PC-3 (cell line): ENCODE data around the gene HTR3D. TPM values are rescaled to one million over a fixed set of nuclear protein-coding genes. Genes with fewer than 3 reads are reported as not detected.

Experiments
- ATAC-seq: fragments of 200-7000 bp; cut with Tn5 transposase; 2 replicates; pipeline ENCODE4 v1.9.1; 2020; ENCODE audit warnings: mild to moderate bottlenecking, moderate library complexity
- BruUV-seq: library from RNA; stranded (reverse); fragments of 400-500 nt; replicated peaks from 2 replicates; lab custom pipeline; 2021; lab: Mats Ljungman, UMichigan
- CTCF ChIA-PET: fragments of 300-600 bp; sonication (Branson Sonifier 250); formaldehyde crosslinking; loops from one replicate; lab custom pipeline; 2022; ENCODE audit warnings: antibody characterized with exemption; lab: Charles Lee
- POLR2A ChIA-PET: fragments of 300-600 bp; sonication (Branson Sonifier 250); formaldehyde crosslinking; loops from one replicate; lab custom pipeline; 2022; ENCODE audit warnings: antibody characterized with exemption; ENCODE audit not compliant: unreplicated experiment; lab: Charles Lee
- DNase-seq: peaks from one replicate; pipeline ENCODE4 v3.0.0-alpha.2; 2015
- H2AFZ ChIP-seq: fragments of 300-600 bp; sonication (generic); 2 replicates; pipeline ENCODE4 v1.6.0; 2016; ENCODE audit warnings: antibody characterized with exemption, low read length
- H3F3A ChIP-seq: fragments of 300-600 bp; sonication (generic); one replicate; pipeline ENCODE4 v1.6.0; 2017; ENCODE audit warnings: antibody characterized with exemption, low read length, control low read depth, mild to moderate bottlenecking; ENCODE audit not compliant: unreplicated experiment
- H3K27ac ChIP-seq: fragments of 300-600 bp; sonication (generic); 2 replicates; pipeline ENCODE4 v1.5.1; 2016; ENCODE audit warnings: mild to moderate bottlenecking, low read length
- H3K27me3 ChIP-seq: fragments of 300-600 bp; sonication (generic); 2 replicates; pipeline ENCODE4 v1.6.1; 2016; ENCODE audit warnings: low read length, mixed read lengths
- H3K36me3 ChIP-seq: fragments of 300-600 bp; sonication (generic); 2 replicates; pipeline ENCODE4 v1.6.1; 2016; ENCODE audit warnings: low read depth, mixed run types, low read length, mixed read lengths
- H3K4me1 ChIP-seq: fragments of 300-600 bp; sonication (generic); 2 replicates; pipeline ENCODE4 v1.5.1; 2016; ENCODE audit warnings: low read length; ENCODE audit not compliant: insufficient read depth
- H3K4me2 ChIP-seq: fragments of 300-600 bp; sonication (generic); 2 replicates; pipeline ENCODE4 v1.6.0; 2016; ENCODE audit warnings: low read length
- H3K4me3 ChIP-seq: fragments of 300-600 bp; sonication (generic); 2 replicates; pipeline ENCODE4 v1.5.1; 2016; ENCODE audit warnings: mild to moderate bottlenecking, low read length, mixed read lengths
- H3K79me2 ChIP-seq: fragments of 300-600 bp; sonication (generic); 2 replicates; pipeline ENCODE4 v1.6.1; 2017; ENCODE audit warnings: low read length, mixed read lengths
- H3K9ac ChIP-seq: fragments of 300-600 bp; sonication (generic); 2 replicates; pipeline ENCODE4 v1.6.0; 2016; ENCODE audit warnings: mild to moderate bottlenecking, low read length
- H3K9me2 ChIP-seq: fragments of 300-600 bp; sonication (generic); replicated peaks from 2 replicates; pipeline ENCODE4 v1.6.1; 2016; ENCODE audit warnings: mixed run types, low read length, mixed read lengths
- H3K9me3 ChIP-seq: fragments of 300-600 bp; sonication (generic); 2 replicates; pipeline ENCODE4 v1.6.1; 2016; ENCODE audit warnings: low read length, mixed read lengths
- H4K20me1 ChIP-seq: fragments of 300-600 bp; sonication (generic); 2 replicates; pipeline ENCODE4 v1.6.1; 2016; ENCODE audit warnings: low read length, mixed read lengths
- EZH2 ChIP-seq: fragments of 300-600 bp; sonication (generic); IDR thresholded peaks from one replicate; pipeline ENCODE4 v1.6.1; 2017; ENCODE audit warnings: antibody characterized with exemption, mild to moderate bottlenecking, low read length; ENCODE audit not compliant: unreplicated experiment
- EZH2phosphoT487 ChIP-seq: fragments of 300-600 bp; sonication (generic); IDR thresholded peaks from 2 replicates; pipeline ENCODE4 v1.6.1; 2018; ENCODE audit warnings: mild to moderate bottlenecking, antibody characterized with exemption, low read length, borderline replicate concordance
- intact Hi-C: fragments of 100-400 bp; cut with micrococcal nuclease; formaldehyde crosslinking; loops from 2 replicates; pipeline ENCODE4 v1.9.0; 2023
- total RNA-seq: library from RNA; depleted of rRNA; stranded (reverse); fragments of >200 nt; gene quantifications from 2 replicates; pipeline ENCODE4 v1.2.3, GENCODE V29; 2014
- TF ChIP-seq, protein P1 (sequence below): fragments of 300-600 bp; sonication (generic); conservative IDR thresholded peaks from 2 replicates; pipeline ENCODE4 v1.5.1; 2017; ENCODE audit warnings: antibody characterized with exemption, low read depth, mild to moderate bottlenecking, low read length

Gene HTR3D
- total RNA-seq, 1 experiment from 2014 or later, result not detected

DNA sequence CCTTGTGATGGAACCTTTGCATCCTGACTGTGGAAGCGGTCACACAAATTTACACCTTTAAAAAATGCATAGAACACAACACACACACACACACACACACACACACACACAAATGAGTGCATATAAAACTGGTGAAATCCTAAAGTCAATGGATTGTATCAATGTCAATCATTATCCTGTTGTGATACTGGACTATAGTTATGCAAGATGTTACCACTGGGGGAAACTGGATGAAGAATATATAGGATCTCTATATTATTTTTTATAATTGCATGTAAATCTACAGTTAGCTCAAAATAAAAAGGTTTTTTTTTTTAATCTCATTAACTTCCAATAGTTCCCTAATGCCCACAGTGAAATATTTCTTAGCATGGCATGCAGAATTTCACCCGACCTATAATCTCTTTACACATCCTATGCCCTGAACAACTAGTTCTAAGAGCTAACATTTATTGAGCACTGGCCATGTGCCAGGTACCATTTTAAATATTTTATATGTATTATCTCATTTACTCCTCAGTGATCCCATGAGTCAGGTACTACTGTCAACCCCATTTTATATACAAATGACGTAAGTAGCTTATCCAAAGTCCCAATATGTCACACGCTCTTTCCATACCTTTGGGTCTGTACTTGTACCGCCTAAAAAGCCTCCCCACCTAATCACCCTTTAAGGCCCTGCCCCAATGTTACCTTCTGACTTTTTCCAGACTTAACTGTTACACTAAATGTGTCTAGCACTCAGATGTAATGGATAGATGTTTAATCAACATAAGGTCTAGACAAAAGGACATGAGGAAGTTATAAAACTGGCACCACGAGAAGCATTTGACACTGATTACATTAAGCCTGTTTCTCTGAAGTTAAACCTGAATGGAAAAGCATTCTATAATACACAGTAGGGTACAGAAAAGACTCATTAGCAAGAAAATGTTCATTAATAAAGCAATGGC is 19.3 kb upstream of the HTR3D start:
- no peak overlapping the region for H3K9ac ChIP-seq
- peaks cover 25% of the 10 kb centered on the region for H3K36me3 ChIP-seq
- intact Hi-C loops, result no loop called here
- H3K79me2 ChIP-seq, result peaks cover 33% of the 10 kb centered on the region
- H3K9me2 ChIP-seq, result no peaks in the 10 kb centered on the region
- H4K20me1 ChIP-seq, result no peaks in the 10 kb centered on the region
- ChIA-PET CTCF (no interaction called here), POLR2A (no interaction called here)
- no peak overlapping the region for H2AFZ ChIP-seq
- H3K4me1 ChIP-seq, result peaks cover 54% of the 10 kb centered on the region
- no peak overlapping the region for H3K4me3 ChIP-seq
- H3F3A ChIP-seq, result no peaks in the 10 kb centered on the region
- H3K9me3 ChIP-seq, result no peaks in the 10 kb centered on the region
- no peak for TF ChIP-seq EZH2phosphoT487
- TF ChIP-seq EZH2, result no peak
- TF ChIP-seq, protein P1, sequence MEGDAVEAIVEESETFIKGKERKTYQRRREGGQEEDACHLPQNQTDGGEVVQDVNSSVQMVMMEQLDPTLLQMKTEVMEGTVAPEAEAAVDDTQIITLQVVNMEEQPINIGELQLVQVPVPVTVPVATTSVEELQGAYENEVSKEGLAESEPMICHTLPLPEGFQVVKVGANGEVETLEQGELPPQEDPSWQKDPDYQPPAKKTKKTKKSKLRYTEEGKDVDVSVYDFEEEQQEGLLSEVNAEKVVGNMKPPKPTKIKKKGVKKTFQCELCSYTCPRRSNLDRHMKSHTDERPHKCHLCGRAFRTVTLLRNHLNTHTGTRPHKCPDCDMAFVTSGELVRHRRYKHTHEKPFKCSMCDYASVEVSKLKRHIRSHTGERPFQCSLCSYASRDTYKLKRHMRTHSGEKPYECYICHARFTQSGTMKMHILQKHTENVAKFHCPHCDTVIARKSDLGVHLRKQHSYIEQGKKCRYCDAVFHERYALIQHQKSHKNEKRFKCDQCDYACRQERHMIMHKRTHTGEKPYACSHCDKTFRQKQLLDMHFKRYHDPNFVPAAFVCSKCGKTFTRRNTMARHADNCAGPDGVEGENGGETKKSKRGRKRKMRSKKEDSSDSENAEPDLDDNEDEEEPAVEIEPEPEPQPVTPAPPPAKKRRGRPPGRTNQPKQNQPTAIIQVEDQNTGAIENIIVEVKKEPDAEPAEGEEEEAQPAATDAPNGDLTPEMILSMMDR, result no peak
- no TSS peak for BruUV-seq
- H3K4me2 ChIP-seq, result no peak overlapping the region
- no peaks in the 10 kb centered on the region for H3K27me3 ChIP-seq
- peak overlapping the region; percentile 54 for H3K27ac ChIP-seq
- ATAC-seq (no peak), DNase-seq (peak; percentile 28)

DNA sequence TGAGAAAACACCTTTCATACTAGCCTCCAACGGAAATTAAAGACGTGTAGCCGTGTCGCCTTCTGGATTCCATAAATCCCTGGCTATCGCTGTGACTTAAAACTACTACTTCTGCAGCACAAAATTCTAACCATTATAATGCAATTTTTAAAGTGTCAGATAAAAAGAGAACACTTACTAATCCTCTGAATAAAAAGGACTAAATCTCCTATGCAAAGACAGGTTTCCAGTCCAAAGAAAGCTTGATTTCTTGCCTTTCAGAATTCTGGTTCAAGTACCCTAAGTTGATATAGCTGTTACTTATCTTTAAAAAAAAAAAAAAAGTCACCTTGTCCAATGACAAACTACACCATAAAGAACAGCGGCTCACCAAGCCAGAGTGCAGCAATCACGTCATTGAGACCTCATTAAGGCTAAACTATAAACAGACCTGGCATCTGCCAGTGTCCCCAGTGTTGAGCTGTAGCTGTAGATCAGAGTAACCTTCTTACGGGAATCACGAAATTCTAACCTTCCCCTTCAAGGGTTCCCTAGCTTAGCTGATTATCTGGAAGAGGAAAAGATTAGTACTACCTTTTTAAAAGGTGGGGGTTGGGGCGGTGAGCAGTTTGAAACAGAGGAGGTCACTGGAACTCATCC is 16.0 kb upstream of the HTR3D start:
- intact Hi-C loops, result loop anchor here (2.0 kb wide), 1 partner anchor 119 kb away; the partner anchor contains the start of gene EIF2B5
- H3K27ac ChIP-seq, result no peak overlapping the region

More for the DNA sequence above, 16.0 kb upstream of the HTR3D start:
- Histone ChIP-seq H4K20me1 (no peaks in the 10 kb centered on the region), H3F3A (no peaks in the 10 kb centered on the region), H3K36me3 (peaks cover 18% of the 10 kb centered on the region), H3K27me3 (no peaks in the 10 kb centered on the region), H3K9me3 (no peaks in the 10 kb centered on the region), H3K9ac (no peak overlapping the region), H3K79me2 (peaks cover 32% of the 10 kb centered on the region), H2AFZ (no peak overlapping the region), H3K4me1 (peaks cover 38% of the 10 kb centered on the region), H3K9me2 (no peaks in the 10 kb centered on the region), H3K4me3 (peak overlapping the region; percentile 98), H3K4me2 (peak overlapping the region; percentile 95)
- TF ChIP-seq EZH2phosphoT487, result no peak
- TF ChIP-seq EZH2, result no peak
- TF ChIP-seq, protein P1, result no peak
- no peak for ATAC-seq
- CTCF ChIA-PET, result interaction anchor here (0.5 to 0.7 kb wide), 2 partner anchors 10 to 191 kb away, joined by 3 to 6 read pairs; no protein-coding TSS in a partner anchor
- POLR2A ChIA-PET, result interaction anchor here (0.6 kb wide), 3 partner anchors 111 to 347 kb away, joined by 5 to 6 read pairs (median 5); no protein-coding TSS in a partner anchor
- DNase-seq, result no peak
- no TSS peak for BruUV-seq
